Umbilical cord (tissue), 2 donors: ENCODE measurements around the gene ELAVL3. TPM values are rescaled to one million over a fixed set of nuclear protein-coding genes. Genes with fewer than 3 reads are reported as not detected.

ENCODE experiments used
- DNase-seq: peaks from one replicate; pipeline ENCODE4 v3.0.0-alpha.2; 2015; ENCODE audit warnings: low spot score
- total RNA-seq: library from RNA; depleted of rRNA; stranded (reverse); fragments of >200 nt; gene quantifications from one replicate; pipeline ENCODE4 v1.2.3, GENCODE V29; 2014; ENCODE audit warnings: low replicate concordance; ENCODE audit not compliant: insufficient read depth

ELAVL3 gene
- total RNA-seq, result 1.2 TPM

- DNase-seq, result no peak
Measured at GRCh38 chr19:11480715-11481533, at the start of gene ELAVL3. ELAVL3 (minus strand) TSS chr19:11481046; CDS start chr19:11480608, 438 bp downstream.

- DNase-seq, result peak; percentile 90
Measured at GRCh38 chr19:11530432-11530831, 49.6 kb upstream of the ELAVL3 start.

DNA sequence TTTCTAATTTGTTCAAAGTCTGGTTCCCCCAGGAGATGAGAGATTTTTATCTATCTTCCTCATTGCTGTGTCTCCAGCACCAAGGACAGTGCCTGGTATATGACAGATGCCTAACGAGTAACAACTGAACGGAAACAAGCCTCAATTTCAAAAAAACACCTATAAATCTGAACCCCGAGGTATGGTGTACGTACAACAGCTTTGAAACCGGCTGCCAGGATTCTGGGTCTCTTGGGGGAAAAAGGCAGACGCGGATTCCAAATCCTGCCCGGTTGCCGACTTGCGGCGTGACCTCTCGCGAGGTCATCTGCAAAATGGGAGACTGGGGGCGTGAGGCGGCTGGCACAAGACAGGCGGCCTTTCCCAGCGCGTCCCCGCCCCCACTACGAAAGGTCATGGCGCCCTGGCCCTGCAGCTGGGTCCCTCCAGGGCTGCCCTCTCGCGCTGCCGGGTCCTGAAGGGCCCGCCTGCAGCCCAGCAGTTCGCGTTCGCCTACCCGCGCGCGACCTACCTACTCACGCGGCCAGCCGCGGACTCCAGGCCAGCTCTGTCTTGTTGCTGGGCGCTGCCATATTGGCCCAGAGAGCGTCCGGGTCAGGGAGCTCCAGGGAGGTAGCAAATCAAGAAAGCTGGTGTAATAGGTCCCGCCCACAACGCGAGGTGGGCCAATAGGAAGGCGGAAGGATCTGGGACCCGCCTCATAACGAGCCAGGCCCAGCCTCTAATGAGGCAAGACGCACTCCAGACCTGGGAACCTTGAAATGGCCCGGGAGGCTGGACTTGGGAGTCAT is 47.9 kb upstream of the ELAVL3 start, which contains the start of gene ECSIT:
Gene ECSIT, minus strand, starts transcription at position 584 of the 791 bp plus-strand sequence. CDS start 9,964 bp downstream, outside the sequence.
- DNase-seq, result peak; percentile 99

- DNase-seq, result no peak
Measured at GRCh38 chr19:11519138-11519537, 38.3 kb upstream of the ELAVL3 start.

- DNase-seq, result no peak
Measured at GRCh38 chr19:11513946-11514345, 33.1 kb upstream of the ELAVL3 start.

- no peak for DNase-seq
Measured at GRCh38 chr19:11510444-11510843, 29.6 kb upstream of the ELAVL3 start.

- no peak for DNase-seq
Measured at GRCh38 chr19:11507370-11508078, 26.7 kb upstream of the ELAVL3 start.

DNA sequence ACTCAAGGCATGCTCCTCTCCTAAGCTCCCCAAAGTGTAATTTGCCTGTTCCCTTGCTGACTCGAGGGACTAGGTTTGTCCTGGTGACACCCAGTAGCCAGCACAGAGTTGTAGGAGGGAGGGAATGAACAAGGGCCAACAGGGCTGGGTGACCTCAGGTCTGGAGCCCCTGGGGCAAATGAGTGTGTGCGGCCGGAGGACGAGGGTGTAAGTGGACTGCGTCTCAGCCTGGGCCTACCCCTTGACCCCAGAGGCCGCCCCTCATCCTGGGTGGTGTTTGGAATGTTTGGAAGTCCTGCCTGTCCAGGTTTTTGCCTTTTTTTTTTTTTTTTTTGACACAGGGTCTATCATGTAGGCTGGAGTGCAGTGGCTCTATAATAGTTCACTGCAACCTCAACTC is 26.1 kb upstream of the ELAVL3 start:
- no peak for DNase-seq

GRCh38 chr19:11506101-11506555 is 25.3 kb upstream of the ELAVL3 start:
- no peak for DNase-seq

GRCh38 chr19:11505504-11506100 is 24.8 kb upstream of the ELAVL3 start, which contains the start of gene ZNF653:
ZNF653 (minus strand) TSS chr19:11505839; CDS start chr19:11505786, 53 bp downstream.
- DNase-seq, result peak; percentile 97

DNA sequence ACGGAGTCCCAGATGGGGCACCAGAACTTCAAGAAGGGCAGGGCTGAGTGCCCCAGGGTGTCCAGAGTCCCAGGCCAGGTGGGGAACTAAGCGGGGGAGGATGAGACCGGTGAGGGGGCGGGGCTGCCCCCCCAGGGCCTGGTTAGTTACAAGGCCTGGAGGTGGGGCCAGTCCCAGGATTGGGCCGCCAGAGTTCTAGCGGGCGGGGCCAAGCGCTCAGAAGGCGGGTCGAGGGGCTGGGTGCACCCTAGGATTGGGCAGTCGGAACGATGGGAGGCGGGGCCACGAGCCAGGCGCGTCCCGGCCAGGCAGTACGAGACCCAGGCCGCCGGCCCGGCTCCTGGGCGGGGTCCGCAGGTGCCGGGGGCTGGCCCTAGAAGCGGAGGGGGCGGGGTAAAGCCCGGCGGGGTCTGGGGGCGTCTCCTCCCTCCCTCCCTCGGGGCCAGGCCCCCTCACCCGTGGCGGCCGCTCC is 24.2 kb upstream of the ELAVL3 start:
- DNase-seq, result peak; percentile 97

- no peak for DNase-seq
Measured at GRCh38 chr19:11504502-11505031, 23.7 kb upstream of the ELAVL3 start.

- no peak for DNase-seq
Measured at GRCh38 chr19:11499890-11500420, 19.1 kb upstream of the ELAVL3 start.

GRCh38 chr19:11499220-11499726 is 18.4 kb upstream of the ELAVL3 start:
- no peak for DNase-seq

- DNase-seq, result peak; percentile 52
Measured at GRCh38 chr19:11496391-11497163, 15.7 kb upstream of the ELAVL3 start.

- no peak for DNase-seq
Measured at GRCh38 chr19:11495885-11496284, 15.0 kb upstream of the ELAVL3 start.

DNA sequence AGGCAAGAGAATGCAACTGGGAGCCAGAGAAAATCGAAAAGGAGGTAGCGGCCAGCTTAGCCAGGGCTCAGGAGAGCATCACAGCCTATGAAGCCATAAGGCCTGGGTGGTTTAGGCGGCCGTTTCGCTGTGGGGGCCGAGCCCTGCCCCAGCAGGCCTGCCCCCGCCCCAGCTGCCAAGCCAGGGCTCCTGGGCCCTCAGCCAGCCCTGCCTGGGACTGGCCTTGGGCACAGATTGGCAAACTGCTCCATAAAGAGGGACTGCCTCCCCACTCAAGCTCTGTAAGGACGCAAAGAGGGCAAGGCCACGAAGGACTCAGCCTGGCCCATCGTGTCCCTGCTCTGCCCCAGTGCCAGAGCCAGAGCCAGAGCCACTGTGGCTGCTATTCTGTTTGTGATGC is 14.6 kb upstream of the ELAVL3 start:
- DNase-seq, result no peak

- DNase-seq, result no peak
Measured at GRCh38 chr19:11494634-11495285, 13.9 kb upstream of the ELAVL3 start.

GRCh38 chr19:11489378-11489777 is 8.5 kb upstream of the ELAVL3 start:
- no peak for DNase-seq
